ENCODE measurements around the gene SELE.

Gene SELE

DNA sequence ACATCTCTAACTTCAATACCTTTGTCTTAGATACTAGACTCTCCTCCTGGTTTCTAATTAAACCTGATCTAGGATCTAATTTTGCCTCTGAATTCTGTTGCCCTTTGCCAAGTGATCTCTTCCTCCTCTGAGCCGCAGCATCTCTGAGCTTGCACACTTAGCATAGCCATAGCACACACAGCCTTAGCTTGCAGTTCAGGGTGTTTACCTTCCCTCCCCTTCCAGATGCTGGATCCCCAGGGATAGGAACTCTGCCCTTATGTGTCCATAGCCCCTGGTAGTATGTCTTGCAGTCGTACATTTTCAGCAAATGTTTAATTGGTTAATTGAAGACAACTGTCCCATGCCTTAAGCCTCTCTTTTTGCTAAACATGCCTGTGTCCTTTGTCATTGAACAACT lies 52.7 kb downstream of the SELE start:
- no peak for DNase-seq

DNA sequence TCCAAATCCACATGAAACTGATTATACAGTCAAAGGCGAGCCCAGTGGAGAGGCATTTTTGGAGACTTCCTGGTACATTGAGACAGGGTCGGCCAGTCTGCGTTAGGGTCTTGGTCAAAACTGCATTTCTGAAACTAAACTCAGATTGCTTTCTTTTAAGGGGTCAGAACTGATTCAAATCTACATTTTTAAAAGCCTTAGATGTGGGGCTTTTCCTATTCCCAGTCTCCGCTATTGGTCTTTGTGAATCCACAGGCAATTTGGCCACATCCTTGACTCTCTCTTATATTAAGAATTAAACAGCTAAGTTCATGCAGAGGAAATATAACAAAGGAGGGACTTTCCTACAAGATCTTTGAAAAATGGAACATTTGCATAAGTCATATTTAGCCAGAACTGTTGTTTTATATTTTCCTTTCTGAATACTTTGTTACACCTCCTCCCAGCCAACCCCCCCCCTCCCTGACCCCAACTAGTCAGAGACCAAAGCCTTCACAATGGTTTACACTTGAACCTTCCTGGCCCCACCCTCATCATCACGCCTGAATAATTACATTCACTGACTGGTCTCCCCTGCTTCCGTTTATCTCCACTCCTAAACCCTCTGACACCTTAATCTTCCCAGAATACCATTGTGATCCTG lies 53.4 kb downstream of the SELE start:
- no peak for DNase-seq

DNA sequence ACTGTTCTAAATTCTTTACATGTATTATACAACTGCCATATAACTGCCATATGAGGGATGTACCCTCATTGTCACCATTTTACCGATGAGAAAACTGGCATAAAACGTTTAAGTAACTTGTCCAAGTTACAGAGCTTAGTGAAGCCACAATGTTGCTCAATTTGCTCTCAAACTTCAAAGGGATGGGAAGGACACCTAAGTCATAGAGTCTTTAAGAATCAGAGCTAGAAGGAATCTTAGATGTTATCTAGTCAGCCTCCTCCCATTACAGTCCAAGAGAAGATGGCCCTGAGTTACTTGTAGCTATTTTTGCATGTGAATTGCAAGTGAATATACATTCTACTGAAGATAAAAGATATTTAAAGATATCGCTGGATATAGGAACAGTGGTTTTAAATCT lies 54.2 kb downstream of the SELE start:
- no peak for DNase-seq

DNA sequence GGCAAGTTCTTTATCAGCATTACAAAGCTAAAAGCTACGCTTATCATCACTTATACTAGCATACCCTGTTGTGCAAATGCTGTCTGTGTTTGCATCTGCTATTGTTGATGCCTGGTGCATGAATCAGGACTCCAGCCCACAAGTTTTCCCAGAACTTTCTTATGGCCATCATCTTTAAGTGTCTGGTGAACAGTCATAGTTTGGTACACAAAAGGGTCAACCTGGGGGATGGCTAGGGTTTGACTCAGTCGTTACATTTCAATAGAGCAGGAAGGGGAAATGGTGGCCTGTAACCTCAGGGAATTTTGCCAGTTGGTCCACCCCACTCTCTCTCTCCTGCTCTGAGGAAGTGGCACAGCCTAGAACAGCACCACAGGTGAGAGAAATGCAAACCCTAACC lies 57.9 kb downstream of the SELE start:
- no peak for DNase-seq

All from NCI-H524 treated with DMSO at 0.1 percent for 48 hours (cell line).